ENCODE results near the gene CHCHD10. TPM values are rescaled to one million over a fixed set of nuclear protein-coding genes. Genes with fewer than 3 reads are reported as not detected.
"Not testable (repeated sequence)": the region's sequence is repeated elsewhere in the genome, so short reads cannot be mapped to it uniquely, and the experiment has no call there.

The CHCHD10 gene
- total RNA-seq, 1 donor from 2014 or later, result 1,008 TPM

DNA sequence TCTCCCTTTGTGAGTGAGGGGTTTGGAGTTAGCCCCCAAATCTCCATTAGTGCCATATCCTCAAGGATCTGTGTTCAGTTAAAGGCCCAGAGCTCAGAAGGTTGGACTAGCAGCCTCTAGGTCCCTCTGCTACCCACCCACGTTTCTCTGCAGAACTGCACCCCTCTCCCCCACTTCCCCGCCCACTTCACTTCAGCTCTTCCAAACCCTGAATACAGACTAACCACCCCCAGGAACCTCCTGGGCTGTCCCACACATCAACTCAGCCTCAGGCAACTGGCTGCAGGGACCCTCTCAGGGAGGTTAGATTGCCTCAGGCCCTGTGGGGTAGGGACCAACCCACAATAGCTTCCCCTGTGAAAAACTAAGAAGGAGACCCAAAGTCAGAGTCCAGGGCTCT is 14.4 kb downstream of the CHCHD10 start:
- DNase-seq (ENCODE audit: low spot score), result no peak
- intact Hi-C loops (cut with DNase I), result no loop called here

DNA sequence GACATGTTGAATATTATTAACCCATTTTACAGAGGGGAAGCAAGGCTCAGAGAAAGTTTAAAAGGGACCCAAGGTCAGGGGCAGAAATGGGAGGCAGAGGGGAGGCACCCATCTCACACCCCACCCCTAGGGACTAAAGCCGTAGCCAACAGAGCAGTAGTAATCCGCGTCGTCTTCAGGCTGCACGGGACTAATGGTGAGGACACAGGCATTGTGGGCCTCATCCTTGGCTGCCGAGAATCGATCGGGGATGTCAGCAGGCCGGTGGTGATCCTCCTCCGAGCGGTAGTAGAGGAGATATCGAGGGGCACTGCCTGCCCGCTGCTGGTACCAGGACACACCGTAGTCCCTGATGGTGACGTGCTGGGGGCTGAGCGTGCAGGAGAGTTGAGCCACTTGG is 15.0 kb downstream of the CHCHD10 start:
- no peak for DNase-seq (ENCODE audit: low spot score)
- intact Hi-C loops (cut with DNase I), result no loop called here

DNA sequence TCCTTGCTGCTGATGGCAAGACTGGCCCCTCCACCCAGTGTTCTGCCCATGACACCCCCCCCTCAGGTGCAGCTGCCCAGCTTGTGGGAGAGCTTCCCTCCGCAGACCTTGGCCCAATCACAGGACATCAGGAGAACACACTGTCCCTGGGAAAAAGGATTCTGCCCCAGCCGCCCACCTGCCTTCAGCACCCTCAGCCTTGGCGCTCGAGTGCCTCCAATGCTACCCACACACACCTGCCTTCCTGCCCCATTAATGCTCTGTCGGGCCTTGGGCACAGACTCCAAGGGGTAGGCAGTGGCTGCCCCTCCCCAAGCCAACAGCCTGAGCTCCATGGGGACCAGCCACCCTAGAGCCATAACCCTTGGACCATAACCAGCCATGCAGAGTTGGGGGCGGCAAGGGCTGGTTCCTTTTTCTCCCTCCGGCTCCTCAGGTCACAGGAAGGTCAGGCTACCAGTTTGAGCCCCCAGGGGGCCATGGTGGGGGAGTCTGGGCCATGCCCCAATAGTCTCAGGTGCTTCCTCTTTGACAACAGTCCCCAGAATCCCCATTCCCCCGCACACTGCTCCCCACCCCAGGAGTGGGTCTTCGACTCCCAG is 15.6 kb downstream of the CHCHD10 start:
- intact Hi-C loops (cut with DNase I), result no loop called here

DNA sequence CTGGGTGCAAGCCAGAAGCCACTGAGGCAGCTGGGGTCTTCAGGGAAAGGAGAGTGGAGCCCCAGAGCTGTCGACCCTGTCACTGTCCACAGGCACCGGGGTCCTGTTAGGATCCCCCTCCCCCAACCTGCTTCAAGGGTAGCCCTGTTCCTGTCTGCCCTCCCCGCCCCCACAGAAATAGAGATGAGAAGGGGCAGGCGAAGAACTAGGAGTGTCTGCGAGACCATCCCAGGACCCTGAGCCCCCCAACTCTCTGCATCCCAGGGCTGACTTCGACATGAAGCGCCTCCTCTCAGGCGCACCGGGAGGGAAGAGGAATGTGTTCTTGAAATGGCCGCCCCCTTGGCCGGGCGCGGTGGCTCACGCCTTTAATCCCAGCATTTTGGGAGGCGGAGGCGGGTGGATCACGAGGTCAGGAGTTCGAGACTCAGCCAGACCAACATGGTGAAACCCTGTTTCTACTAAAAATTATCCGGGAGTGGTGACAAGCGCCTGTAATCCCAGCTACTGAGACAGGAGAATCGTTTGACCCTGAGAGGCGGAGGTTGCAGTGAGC is 16.3 kb downstream of the CHCHD10 start:
- intact Hi-C loops (cut with DNase I), result no loop called here
- DNase-seq (ENCODE audit: low spot score), result no peak

More for the DNA sequence above, 15.6 kb downstream of the CHCHD10 start:
- DNase-seq (ENCODE audit: low spot score), result no peak

DNA sequence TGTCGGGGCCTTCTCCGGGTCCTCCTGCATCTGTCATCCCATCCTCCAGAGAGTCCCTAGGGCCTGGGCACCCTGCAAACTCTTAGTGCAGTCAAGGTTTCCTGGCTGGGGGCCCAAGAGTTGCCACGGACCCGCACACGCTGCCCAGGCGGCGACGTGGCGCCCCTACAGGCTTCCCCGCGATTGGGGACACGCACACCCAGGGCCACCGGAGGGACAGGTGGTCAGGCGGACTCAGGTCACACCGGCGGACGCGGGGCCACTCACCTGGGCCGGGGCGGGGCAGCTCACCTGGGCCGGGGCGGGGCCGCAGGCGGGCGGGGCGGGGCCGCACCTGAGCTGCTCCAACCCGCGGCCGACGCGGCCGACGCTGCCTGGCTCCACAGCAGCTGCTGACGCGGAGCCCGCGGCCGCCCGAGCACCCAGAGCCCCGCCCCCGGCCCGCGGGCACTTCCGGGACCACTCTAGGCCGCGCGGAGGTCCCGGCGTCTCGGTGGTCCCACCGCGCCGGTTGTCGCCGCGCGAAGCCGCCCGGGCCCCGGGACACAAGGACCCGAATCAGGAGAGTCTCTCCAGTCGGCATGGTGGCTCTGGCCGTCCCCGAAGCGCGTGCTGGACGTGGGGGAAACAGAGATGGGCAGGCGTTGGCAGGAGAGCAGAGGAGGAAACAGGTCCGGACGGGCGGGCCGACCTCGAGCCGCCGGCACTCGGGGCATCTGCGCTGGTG is 16.9 kb downstream of the CHCHD10 start, which contains the start of gene ZNF70:
ZNF70 (minus strand) TSS at position 399 of the 727 bp plus-strand sequence. CDS start 5,972 bp downstream, outside the sequence.
- peak; percentile 92 for DNase-seq (ENCODE audit: low spot score)
- intact Hi-C loops (cut with DNase I), result no loop called here

DNA sequence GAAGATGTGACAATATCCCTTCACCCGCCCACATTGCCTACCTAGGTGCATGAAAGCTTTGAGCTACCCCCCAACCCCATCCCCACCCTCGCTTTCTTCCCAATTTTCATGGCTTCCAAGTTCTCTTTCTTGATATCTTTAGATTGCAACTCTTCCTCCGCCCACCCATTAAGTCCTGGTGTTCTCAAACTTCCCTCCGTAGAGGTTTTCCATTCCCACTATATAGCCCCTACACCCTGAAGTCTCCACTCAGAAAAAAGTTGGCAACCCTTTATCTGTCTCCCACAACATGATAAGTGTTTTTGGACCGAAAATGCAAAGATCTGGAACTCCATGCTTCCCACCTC is 17.4 kb downstream of the CHCHD10 start:
- no peak for DNase-seq (ENCODE audit: low spot score)
- intact Hi-C loops (cut with DNase I), result no loop called here

DNA sequence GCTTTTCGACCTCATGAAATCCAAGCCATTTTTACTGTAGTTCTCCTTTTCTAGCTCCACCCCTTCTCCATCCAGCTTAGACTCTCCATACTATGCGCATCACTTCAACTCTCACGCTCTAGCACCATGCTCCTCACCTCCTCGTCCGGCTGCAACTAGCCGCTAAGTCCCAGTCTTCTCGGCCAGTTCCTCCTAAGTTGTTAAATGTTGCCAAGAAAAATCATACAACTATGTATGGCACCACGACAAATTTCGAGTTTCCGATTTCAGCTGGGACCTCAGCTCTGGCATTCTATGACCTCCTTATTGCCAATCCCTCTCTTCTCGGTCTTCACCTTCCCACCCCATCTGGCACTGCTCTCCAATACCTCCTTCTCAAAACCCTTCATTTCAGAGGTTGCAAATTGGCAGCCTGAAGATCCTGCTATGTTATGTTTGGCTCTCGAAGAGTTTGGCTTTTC is 17.9 kb downstream of the CHCHD10 start:
- DNase-seq (ENCODE audit: low spot score), result no peak
- intact Hi-C loops (cut with DNase I), result no loop called here

DNA sequence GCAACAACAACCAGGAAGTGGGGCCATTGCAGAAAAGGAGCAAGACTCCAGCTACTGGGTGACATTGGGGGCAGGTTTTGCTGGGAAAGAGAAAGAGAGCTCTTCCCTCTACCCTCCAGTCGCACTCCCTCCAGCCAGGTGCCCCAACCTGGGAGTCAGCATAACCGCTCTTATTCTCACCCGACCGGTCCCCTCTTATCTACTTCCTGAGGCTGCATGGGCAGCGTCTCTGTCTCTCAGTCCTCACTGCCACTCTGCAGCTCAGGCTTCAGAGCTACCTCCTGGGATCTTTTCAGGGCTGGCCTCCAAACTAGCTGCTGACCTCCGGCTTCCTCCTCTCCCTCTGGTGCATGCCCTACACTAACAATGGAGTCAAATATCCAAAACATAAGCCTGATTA is 22.0 kb downstream of the CHCHD10 start:
- DNase-seq (ENCODE audit: low spot score), result no peak
- intact Hi-C loops (cut with DNase I), result no loop called here

DNA sequence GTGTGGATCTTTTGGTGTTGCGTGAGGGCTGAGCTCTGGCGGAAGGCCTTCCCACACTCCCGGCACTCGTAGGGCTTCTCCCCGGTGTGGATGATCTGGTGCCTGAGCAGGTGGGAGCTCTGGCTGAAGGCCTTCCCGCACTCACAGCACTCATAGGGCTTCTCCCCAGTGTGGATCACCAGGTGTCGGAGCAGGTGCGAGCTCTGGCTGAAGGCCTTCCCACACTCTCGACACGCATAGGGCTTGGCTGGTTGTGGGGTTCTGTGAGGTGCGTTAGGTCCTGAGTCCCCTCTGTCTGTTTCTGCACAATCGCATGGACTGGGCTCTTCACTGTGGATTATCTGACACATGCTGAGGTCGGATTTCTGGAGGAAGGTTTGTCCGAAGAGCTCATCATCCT is 23.3 kb downstream of the CHCHD10 start:
- intact Hi-C loops (cut with DNase I), result no loop called here
- no peak for DNase-seq (ENCODE audit: low spot score)

DNA sequence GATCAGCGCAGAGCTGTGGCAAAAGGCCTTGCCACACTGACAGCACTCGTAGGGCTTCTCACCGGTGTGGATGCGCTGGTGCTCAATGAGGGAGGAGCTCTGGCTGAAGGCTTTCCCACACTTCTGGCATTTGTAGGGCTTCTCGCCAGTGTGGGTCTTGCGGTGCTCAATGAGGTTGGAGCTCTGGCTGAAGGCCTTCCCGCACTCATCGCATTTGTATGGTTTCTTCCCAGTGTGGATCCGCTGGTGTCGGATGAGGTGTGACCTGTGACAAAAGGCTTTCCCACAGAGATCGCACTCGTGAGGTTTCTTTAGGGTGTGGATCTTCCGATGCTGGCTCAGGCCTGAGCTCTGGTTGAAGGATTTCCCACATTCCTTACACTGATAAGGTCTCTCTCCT is 23.8 kb downstream of the CHCHD10 start:
- no peak for DNase-seq (ENCODE audit: low spot score)
- intact Hi-C loops (cut with DNase I), result no loop called here

DNA sequence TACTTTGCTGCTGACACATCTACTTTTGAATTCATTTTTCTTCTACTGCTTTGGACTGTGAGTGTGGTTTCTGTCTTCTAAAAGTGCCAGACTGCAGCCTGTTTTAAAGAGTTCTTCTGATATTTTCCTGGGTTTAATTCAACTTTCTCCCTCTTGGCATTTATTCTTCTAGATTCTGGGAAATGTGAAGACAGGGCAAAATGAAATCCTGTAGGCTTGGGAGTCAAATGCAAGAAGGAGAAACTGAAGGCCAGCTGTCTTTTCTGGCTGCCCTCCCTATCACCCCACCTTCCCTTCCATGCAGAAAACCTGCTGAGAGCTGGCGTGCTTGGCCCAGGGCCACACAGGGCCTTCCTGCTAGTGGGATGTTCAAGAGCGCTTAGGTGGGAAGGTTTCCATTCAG is 24.5 kb downstream of the CHCHD10 start:
- intact Hi-C loops (cut with DNase I), result no loop called here
- DNase-seq (ENCODE audit: low spot score), result no peak

DNA sequence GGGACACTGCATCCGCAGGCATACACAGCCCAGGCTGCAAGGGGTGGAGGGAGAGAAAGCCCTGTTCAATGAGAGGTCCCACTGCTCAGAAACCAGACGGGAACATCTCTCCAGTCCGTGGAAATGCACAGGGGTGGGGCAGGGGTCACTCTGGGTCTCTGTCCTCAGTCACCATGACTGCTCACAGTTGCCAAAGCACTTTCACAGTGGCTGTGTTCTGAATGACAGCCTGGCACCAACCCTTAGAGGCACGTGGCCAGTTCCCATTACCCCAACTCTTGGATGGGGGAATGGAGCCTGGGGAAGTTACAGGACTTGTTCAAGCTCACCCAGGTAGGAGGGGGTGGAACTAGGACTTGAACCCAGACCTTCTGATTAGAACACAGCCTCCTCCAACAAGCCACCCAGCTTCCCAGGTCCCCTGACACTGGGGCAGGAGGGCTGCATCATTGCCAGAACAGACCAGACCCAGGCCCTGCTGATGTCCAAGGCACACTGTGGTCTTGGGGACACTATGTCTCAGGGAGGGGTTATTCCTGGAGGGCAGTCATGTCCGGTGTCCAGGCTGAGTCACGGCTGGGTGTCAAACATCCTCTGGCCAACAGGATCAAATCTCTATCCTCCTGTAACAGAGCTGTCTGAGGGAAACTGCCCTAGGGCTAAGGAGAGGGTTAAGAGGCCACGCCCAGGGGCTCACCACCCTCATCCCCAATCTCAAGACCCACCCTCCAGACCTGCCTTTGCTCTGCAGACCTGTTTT is 25.1 kb downstream of the CHCHD10 start:
- DNase-seq (ENCODE audit: low spot score), result no peak
- intact Hi-C loops (cut with DNase I), result no loop called here

DNA sequence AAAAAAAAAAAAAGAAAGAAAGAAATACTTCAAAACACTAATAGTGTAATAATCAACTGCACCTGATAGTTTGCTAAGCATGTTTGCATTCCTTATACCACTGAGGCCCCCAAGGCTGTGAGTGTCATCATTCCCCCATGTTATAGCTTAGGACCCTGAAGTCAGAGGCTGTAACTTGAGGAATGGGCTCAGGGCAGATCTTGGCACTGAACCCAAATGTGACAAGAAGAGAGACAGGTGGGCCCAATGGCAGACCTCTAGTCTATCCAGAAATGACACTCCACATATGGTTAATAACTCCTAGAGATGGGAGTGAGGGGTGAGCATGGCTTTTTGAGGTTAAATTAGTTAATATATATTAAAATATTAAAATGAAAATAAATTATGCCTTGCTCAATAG is 30.1 kb downstream of the CHCHD10 start:
- intact Hi-C loops (cut with DNase I), result no loop called here
- no peak for DNase-seq (ENCODE audit: low spot score)

DNA sequence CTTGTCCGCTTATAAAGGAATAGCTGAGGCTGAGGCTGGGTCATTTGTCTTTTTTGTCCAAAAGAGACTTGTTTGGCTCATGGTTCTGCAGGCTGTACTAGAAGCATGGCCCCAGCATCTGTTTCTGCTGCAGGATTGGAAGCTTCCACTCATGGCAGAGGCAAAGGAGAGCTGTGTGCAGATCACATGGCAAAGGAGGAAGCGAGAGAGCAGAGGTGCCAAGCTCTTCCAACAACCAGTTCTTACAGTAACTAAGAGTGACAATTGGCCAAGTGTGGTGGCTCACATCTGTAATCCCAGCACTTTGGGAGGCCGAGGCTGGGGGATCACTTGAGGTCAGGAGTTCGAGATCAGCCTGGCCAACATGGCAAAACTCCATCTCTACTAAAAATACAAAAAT is 39.7 kb downstream of the CHCHD10 start:
- DNase-seq (ENCODE audit: low spot score); intact Hi-C loops (cut with DNase I): not testable (repeated sequence)

DNA sequence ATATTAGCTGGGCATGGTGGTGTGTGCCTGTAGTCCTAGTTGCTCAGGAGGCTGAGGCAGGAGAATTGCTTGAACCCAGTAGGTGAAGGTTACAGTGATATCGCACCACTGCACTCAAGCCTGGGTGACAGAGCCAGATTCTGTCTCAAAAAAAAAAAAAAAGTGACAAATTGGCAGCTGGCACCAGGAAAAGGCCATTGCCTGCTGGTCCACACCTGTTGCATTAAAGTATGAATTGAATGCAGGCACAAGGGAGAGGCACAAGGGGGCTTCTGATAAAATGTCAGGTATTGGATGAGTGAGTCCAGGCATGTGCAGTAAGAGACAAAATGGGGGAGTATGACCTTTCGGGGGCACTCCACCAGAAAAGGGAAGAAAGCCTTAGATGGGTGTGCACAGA is 45.0 kb downstream of the CHCHD10 start:
- intact Hi-C loops (cut with DNase I), result no loop called here
- no peak for DNase-seq (ENCODE audit: low spot score)

DNA sequence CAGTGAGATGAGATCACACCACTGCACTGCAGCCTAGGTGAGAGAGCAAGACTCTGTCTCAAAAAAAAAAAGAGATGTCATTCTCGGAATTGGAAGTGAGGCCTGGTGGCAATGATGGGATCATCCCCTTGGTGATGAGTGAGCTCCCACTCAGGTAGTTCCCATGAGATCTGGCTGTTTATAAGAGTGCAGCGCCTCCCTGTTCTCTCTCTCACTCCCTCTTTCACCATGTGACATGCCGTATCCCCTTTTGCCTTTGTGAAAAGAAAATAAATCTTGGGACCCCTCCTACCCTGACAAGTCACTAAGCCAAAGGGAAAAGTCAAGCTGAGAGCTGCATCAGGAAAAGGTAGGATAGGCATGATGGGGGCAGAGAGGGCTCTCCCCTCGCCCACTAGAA is 45.6 kb downstream of the CHCHD10 start:
- no peak for DNase-seq (ENCODE audit: low spot score)
- intact Hi-C loops (cut with DNase I), result no loop called here

DNA sequence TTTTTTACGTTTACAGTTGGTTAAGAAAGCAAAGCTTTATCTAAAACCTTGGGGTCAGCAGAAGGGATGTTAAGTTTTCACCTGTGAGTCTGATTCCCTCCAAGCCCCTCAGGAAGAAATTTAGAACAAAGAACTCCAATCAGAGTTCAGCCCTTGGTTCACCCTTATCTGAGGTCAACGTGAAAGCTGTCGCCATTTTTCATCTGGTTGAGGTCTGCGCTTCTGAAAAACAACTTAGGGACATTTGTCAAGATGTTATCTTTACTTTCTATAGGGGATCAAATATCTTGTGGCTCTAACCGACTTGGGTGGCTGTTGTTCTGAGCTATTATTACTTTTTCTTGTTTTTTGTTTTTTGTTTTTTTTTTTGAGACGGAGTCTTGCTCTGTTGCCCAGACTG is 46.9 kb downstream of the CHCHD10 start:
- DNase-seq (ENCODE audit: low spot score), result no peak
- intact Hi-C loops (cut with DNase I), result no loop called here

DNA sequence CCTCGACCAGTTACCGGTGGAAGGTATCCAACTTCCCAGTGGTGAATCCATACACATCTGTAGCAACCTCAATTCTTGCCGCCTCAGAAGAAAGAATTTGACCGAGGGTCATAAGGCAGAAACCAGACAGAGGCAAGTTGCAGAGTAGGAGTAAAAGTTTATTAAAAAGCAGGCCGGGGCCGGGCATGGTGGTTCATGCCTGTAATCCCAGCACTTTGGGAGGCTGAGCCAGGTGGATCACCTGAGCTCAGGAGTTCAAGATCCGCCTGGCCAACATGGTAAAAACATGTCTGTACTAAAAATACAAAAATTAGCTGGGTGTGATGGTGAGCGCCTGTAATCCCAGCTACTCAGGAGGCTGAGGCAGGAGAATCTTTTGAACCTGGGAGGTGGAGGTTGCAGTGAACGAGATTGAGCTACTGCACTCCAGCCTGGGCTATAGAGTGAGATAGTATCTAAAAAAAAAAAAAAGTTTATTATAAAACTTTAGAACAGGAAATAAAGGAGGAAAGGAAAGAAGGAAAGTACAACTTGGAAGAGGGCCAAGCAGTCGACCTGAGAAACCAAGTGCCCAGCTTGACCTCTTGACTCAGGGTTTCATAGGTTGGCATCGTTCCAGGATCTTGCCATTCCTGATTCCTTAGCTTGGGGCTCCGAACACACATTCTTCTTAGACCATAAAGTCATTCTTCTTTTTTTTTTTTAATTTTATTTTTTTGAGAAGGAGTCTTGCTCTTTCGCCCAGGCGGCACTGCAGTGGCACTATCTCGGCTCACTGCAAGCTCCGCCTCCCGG is 49.2 kb downstream of the CHCHD10 start:
- intact Hi-C loops (cut with DNase I), result no loop called here
- DNase-seq (ENCODE audit: low spot score), result no peak
